Liver (tissue), 9 donors: Measurements from ENCODE around the gene PERCC1. TPM values are rescaled to one million over a fixed set of nuclear protein-coding genes. Genes with fewer than 3 reads are reported as not detected.

Experiments used
- DNase-seq: peaks from one replicate; pipeline ENCODE4 v3.0.0-alpha.2; 2017; ENCODE audit warnings: low spot score
- H3K27ac ChIP-seq, 2 donors: one replicate each; pipeline ENCODE4 v1.7.0; 2013; ENCODE audit warnings: inconsistent platforms in 2 of 2, low read length in 2 of 2, control low read depth in 1 of 2, low read depth in 1 of 2, mild to moderate bottlenecking in 1 of 2
- H3K27me3 ChIP-seq, 4 donors: one replicate each; pipeline versions ENCODE4 v1.6.1 to v1.7.0; 2013; ENCODE audit warnings: low read length in 3 of 4, inconsistent platforms in 1 of 4, mild to moderate bottlenecking in 1 of 4, moderate library complexity in 1 of 4; ENCODE audit not compliant: control insufficient read depth in 4 of 4, insufficient read depth in 4 of 4
- H3K36me3 ChIP-seq, 4 donors: one replicate each; pipeline versions ENCODE4 v1.6.1 to v1.7.0; 2013; ENCODE audit warnings: low read length in 3 of 4, mild to moderate bottlenecking in 3 of 4, low read depth in 1 of 4, moderate library complexity in 1 of 4; ENCODE audit not compliant: control insufficient read depth in 4 of 4, insufficient read depth in 3 of 4
- H3K4me1 ChIP-seq, 4 donors: one replicate each; pipeline versions ENCODE4 v1.6.1 to v1.7.0; 2013; ENCODE audit warnings: low read length in 3 of 4, mild to moderate bottlenecking in 3 of 4, moderate library complexity in 1 of 4; ENCODE audit not compliant: control insufficient read depth in 4 of 4, insufficient read depth in 4 of 4
- H3K4me3 ChIP-seq, 3 donors: one replicate each; pipeline versions ENCODE4 v1.6.1 to v1.7.0; 2013; ENCODE audit warnings: low read length in 3 of 3, control low read depth in 1 of 3, low read depth in 1 of 3, mild to moderate bottlenecking in 1 of 3
- H3K9ac ChIP-seq, 2 donors: one replicate each; pipeline ENCODE4 v1.7.0; 2013; ENCODE audit warnings: low read length in 2 of 2, mild to moderate bottlenecking in 2 of 2, moderate library complexity in 2 of 2, control low read depth in 1 of 2, low read depth in 1 of 2
- H3K9me3 ChIP-seq, 4 donors: one replicate each; pipeline versions ENCODE4 v1.6.1 to v1.7.0; 2013; ENCODE audit warnings: low read length in 3 of 4; ENCODE audit not compliant: control insufficient read depth in 4 of 4
- ATF3 ChIP-seq: IDR thresholded peaks from 2 replicates; pipeline ENCODE4 v1.6.1; 2016; ENCODE audit warnings: antibody characterized with exemption
- CTCF ChIP-seq: fragments of 150-350 bp; IDR thresholded peaks from 2 replicates; pipeline ENCODE4 v1.5.1; 2017; ENCODE audit warnings: improper control_type of control experiment, low read depth, low read length; ENCODE audit not compliant: missing input control
- EGR1 ChIP-seq, 2 donors: IDR thresholded peaks; 2 replicates each; pipeline ENCODE4 v1.6.1; 2016 to 2018; ENCODE audit warnings: antibody characterized with exemption in 2 of 2, low read depth in 2 of 2
- FOXA1 ChIP-seq: IDR thresholded peaks from 2 replicates; pipeline ENCODE4 v1.6.1; 2016; ENCODE audit warnings: antibody characterized with exemption
- FOXA2 ChIP-seq: IDR thresholded peaks from 2 replicates; pipeline ENCODE4 v1.6.1; 2016; ENCODE audit warnings: antibody characterized with exemption
- GABPA ChIP-seq, 2 donors: IDR thresholded peaks in 1 of 2; conservative IDR thresholded peaks in 1 of 2; 2 replicates each; pipeline ENCODE4 v1.6.1; 2016; ENCODE audit warnings: antibody characterized with exemption in 2 of 2, mild to moderate bottlenecking in 1 of 2, moderate library complexity in 1 of 2
- HNF4A ChIP-seq, 2 donors: conservative IDR thresholded peaks; 2 replicates each; pipeline ENCODE4 v1.6.1; 2016; ENCODE audit warnings: antibody characterized with exemption in 2 of 2, mild to moderate bottlenecking in 2 of 2
- HNF4G ChIP-seq: IDR thresholded peaks from 2 replicates; pipeline ENCODE4 v1.6.1; 2016; ENCODE audit warnings: antibody characterized with exemption
- JUND ChIP-seq, 2 donors: IDR thresholded peaks; 2 replicates each; pipeline ENCODE4 v1.6.1; 2016; ENCODE audit warnings: antibody characterized with exemption in 2 of 2
- MAX ChIP-seq: IDR thresholded peaks from 2 replicates; pipeline ENCODE4 v1.6.1; 2016; ENCODE audit warnings: antibody characterized with exemption
- RAD21 ChIP-seq, 2 donors: IDR thresholded peaks; 2 replicates each; pipeline ENCODE4 v1.6.1; 2016; ENCODE audit warnings: antibody characterized with exemption in 2 of 2, mild to moderate bottlenecking in 2 of 2
- REST ChIP-seq: IDR thresholded peaks from 2 replicates; pipeline ENCODE4 v1.6.1; 2016; ENCODE audit warnings: antibody characterized with exemption, mild to moderate bottlenecking
- RXRA ChIP-seq, 2 donors: IDR thresholded peaks; 2 replicates each; pipeline ENCODE4 v1.6.1; 2017 to 2018; ENCODE audit warnings: antibody characterized with exemption in 2 of 2, mild to moderate bottlenecking in 1 of 2
- SP1 ChIP-seq: IDR thresholded peaks from 2 replicates; pipeline ENCODE4 v1.6.1; 2018; ENCODE audit warnings: antibody characterized with exemption, mild to moderate bottlenecking
- TAF1 ChIP-seq: conservative IDR thresholded peaks from 2 replicates; pipeline ENCODE4 v1.6.1; 2016; ENCODE audit warnings: antibody characterized with exemption, mild to moderate bottlenecking
- YY1 ChIP-seq: IDR thresholded peaks from 2 replicates; pipeline ENCODE4 v1.6.1; 2016; ENCODE audit warnings: antibody characterized with exemption, mild to moderate bottlenecking
- ZBTB33 ChIP-seq: IDR thresholded peaks from 2 replicates; pipeline ENCODE4 v1.6.1; 2016; ENCODE audit warnings: antibody characterized with exemption
- WGBS: extraction: QIAGEN DNeasy Blood & Tissue Kit; methylation state at CpG from one replicate; pipeline ENCODE4 v1.1.7; 2013; 5-methylcytosine and 5-hydroxymethylcytosine counted together
- polyA plus RNA-seq, 2 donors: library from polyadenylated mRNA; stranded (reverse) in 1 of 2; unstranded in 1 of 2; fragments of 200-250 nt in 1 of 2; fragments of >200 nt in 1 of 2; fragmentation: Nextera tagmentation in 1 of 2; extraction: Ambion mirVana in 1 of 2; gene quantifications; one replicate each; pipeline versions ENCODE4 v1.2.1 to v1.2.3, GENCODE V29; 2013 to 2015
- total RNA-seq, 2 donors: library from RNA; depleted of rRNA; stranded (reverse); fragments of >200 nt; gene quantifications; one replicate each; pipeline ENCODE4 v1.2.3, GENCODE V29; 2014
- donor health status: healthy.
- donor health status: healthy.
- donor health status: healthy.
- donor health status: healthy.
- donor health status: healthy.

Gene PERCC1
- total and polyA plus RNA-seq, 4 donors, result 0.50 to 4.7 TPM; not detected in 2

GRCh38 chr16:1435921-1436697, 5.2 kb downstream of the PERCC1 start:
- 88% methylated on average over 31 of the region's 32 CpGs for WGBS
- H3K36me3 ChIP-seq, result no peaks in the 10 kb centered on the region
- no peak overlapping the region for H3K27ac ChIP-seq
- TF ChIP-seq FOXA1 (no peak), FOXA2 (no peak), RAD21 (IDR thresholded peaks at IDR 0.05) (no peak), RXRA (IDR thresholded peaks at IDR 0.05) (no peak), MAX (no peak), TAF1 (no peak), ATF3 (no peak), CTCF (no peak), YY1 (no peak), HNF4A (conservative IDR thresholded peaks at IDR 0.05) (no peak), REST (no peak), GABPA (IDR thresholded peaks at IDR 0.05 in 1 of 2, conservative IDR thresholded peaks at IDR 0.05 in 1 of 2) (no peak), SP1 (no peak), JUND (IDR thresholded peaks at IDR 0.05) (no peak)
- no peak for DNase-seq
- no peaks in the 10 kb centered on the region for H3K27me3 ChIP-seq
- no peaks in the 10 kb centered on the region for H3K9me3 ChIP-seq
- no peak overlapping the region for H3K9ac ChIP-seq
- H3K4me1 ChIP-seq, result peaks cover 0 to 2% (median 1%) of the 10 kb centered on the region in 4 donors
- no peak overlapping the region for H3K4me3 ChIP-seq

- no peak for DNase-seq
- Histone ChIP-seq H3K36me3 (no peaks in the 10 kb centered on the region), H3K27ac (no peak overlapping the region), H3K4me1 (no peaks in the 10 kb centered on the region), H3K9ac (no peak overlapping the region), H3K27me3 (no peaks in the 10 kb centered on the region), H3K9me3 (no peaks in the 10 kb centered on the region), H3K4me3 (no peak overlapping the region)
- WGBS, result 94% methylated on average over 47 of the region's 47 CpGs
- no peak for TF ChIP-seq TAF1
- TF ChIP-seq YY1, result no peak
- no peak for TF ChIP-seq FOXA2
- no peak for TF ChIP-seq RXRA (IDR thresholded peaks at IDR 0.05)
- TF ChIP-seq HNF4A (conservative IDR thresholded peaks at IDR 0.05), result no peak
- TF ChIP-seq ZBTB33, result no peak
- TF ChIP-seq EGR1 (IDR thresholded peaks at IDR 0.05; ENCODE audit: low read depth in 2 of 2), result no peak
- TF ChIP-seq SP1, result no peak
- no peak for TF ChIP-seq GABPA (IDR thresholded peaks at IDR 0.05 in 1 of 2, conservative IDR thresholded peaks at IDR 0.05 in 1 of 2)
- no peak for TF ChIP-seq CTCF
- no peak for TF ChIP-seq HNF4G
- TF ChIP-seq MAX, result no peak
- no peak for TF ChIP-seq RAD21 (IDR thresholded peaks at IDR 0.05)
- TF ChIP-seq FOXA1, result no peak
- TF ChIP-seq ATF3, result no peak
These were observed 6.0 kb downstream of the PERCC1 start for GRCh38 chr16:1436731-1437355.
